ENCODE results near the gene GLMP. TPM values are rescaled to one million over a fixed set of nuclear protein-coding genes. Genes with fewer than 3 reads are reported as not detected.

Gene GLMP
- 100 to 1,000 TPM in 8 of 9 donors, 10 to 100 TPM in 1; 64.2 to 209 (median 146) TPM for total RNA-seq
- polyA plus RNA-seq, result 100 to 1,000 TPM in 1 of 3 donors, 10 to 100 TPM in 2; 49.8 to 134 (median 97.8) TPM
- long read RNA-seq, donor 1, transcript GLMP-201 (6 exons, 1,604 nt), result major isoform, 26 of 54 reads
- long read RNA-seq, donor 1, partial matches to known transcripts, result 21 of 54 reads
- long read RNA-seq, donor 1, other reads (novel, unspliced or antisense), result 0 of 54 reads
- long read RNA-seq, donor 2, transcript GLMP-201 (6 exons, 1,604 nt), result major isoform, 14 of 23 reads
- long read RNA-seq, donor 2, partial matches to known transcripts, result 7 of 23 reads
- long read RNA-seq, donor 2, other reads (novel, unspliced or antisense), result 0 of 23 reads
- long read RNA-seq, donor 3, transcript GLMP-201 (6 exons, 1,604 nt), result major isoform, 17 of 18 reads
- long read RNA-seq, donor 3, partial matches to known transcripts, result 0 of 18 reads
- long read RNA-seq, donor 3, other reads (novel, unspliced or antisense), result 0 of 18 reads
- long read RNA-seq, donor 4, transcript GLMP-215 (5 exons, 1,364 nt), result minor isoform, 5 of 109 reads
- long read RNA-seq, donor 4, transcript GLMP-201 (6 exons, 1,604 nt), result major isoform, 78 of 109 reads
- long read RNA-seq, donor 4, partial matches to known transcripts, result 9 of 109 reads
- long read RNA-seq, donor 4, other reads (novel, unspliced or antisense), result 16 of 109 reads
- long read RNA-seq, donor 5, transcript GLMP-201 (6 exons, 1,604 nt), result major isoform, 113 of 175 reads
- long read RNA-seq, donor 5, transcript GLMP-215 (5 exons, 1,364 nt), result minor isoform, 14 of 175 reads
- long read RNA-seq, donor 5, partial matches to known transcripts, result 13 of 175 reads
- long read RNA-seq, donor 5, other reads (novel, unspliced or antisense), result 28 of 175 reads
- long read RNA-seq, donor 6, transcript GLMP-215 (5 exons, 1,364 nt), result minor isoform, 6 of 45 reads
- long read RNA-seq, donor 6, transcript GLMP-201 (6 exons, 1,604 nt), result major isoform, 26 of 45 reads
- long read RNA-seq, donor 6, partial matches to known transcripts, result 4 of 45 reads
- long read RNA-seq, donor 6, other reads (novel, unspliced or antisense), result 7 of 45 reads
- long read RNA-seq, donor 7, transcript GLMP-201 (6 exons, 1,604 nt), result major isoform, 12 of 21 reads
- long read RNA-seq, donor 7, partial matches to known transcripts, result 5 of 21 reads
- long read RNA-seq, donor 7, other reads (novel, unspliced or antisense), result 0 of 21 reads
- long read RNA-seq, donor 8, transcript GLMP-201 (6 exons, 1,604 nt), result major isoform, 32 of 52 reads
- long read RNA-seq, donor 8, partial matches to known transcripts, result 14 of 52 reads
- long read RNA-seq, donor 8, other reads (novel, unspliced or antisense), result 0 of 52 reads
- long read RNA-seq, donor 9, transcript GLMP-201 (6 exons, 1,604 nt), result major isoform, 17 of 37 reads
- long read RNA-seq, donor 9, partial matches to known transcripts, result 9 of 37 reads
- long read RNA-seq, donor 9, other reads (novel, unspliced or antisense), result 0 of 37 reads
- long read RNA-seq, donor 10, transcript GLMP-201 (6 exons, 1,604 nt), result major isoform, 8 of 8 reads
- long read RNA-seq, donor 10, partial matches to known transcripts, result 0 of 8 reads
- long read RNA-seq, donor 10, other reads (novel, unspliced or antisense), result 0 of 8 reads

GRCh38 chr1:156295391-156295947 is at the start of gene GLMP:
GLMP (minus strand) TSS chr1:156295679; CDS start chr1:156295645, 34 bp downstream.
- 0 to 2% (median 1%) methylated on average over 12 to 17 of the region's 17 CpGs for WGBS, 4 donors
- intact Hi-C loops (cut with DNase I), result no loop called here
- peak; percentile 63 to 81 (median 75) for DNase-seq
- Histone ChIP-seq H3K9me3 (replicated peaks in 1 of 3) (no peaks in the 10 kb centered on the region), H3K27ac (peak within 1 kb of the TSS in 4 of 5 donors; percentile 7 to 75 (median 64)), H3K36me3 (replicated peaks in 1 of 2) (peaks cover 0 to 14% of the 10 kb centered on the region in 2 donors), H3K27me3 (no peaks in the 10 kb centered on the region), H3K4me1 (replicated peaks in 1 of 2) (peaks cover 22 to 36% of the 10 kb centered on the region in 2 donors), H3K4me3 (peak within 1 kb of the TSS; percentile 30 to 90 (median 70))
- TF ChIP-seq CTCF (IDR thresholded peaks at IDR 0.05), result no peak
- TF ChIP-seq POLR2A (IDR thresholded peaks at IDR 0.05), result no peak

GRCh38 chr1:156344409-156344808 is 48.9 kb upstream of the GLMP start:
- Histone ChIP-seq H3K27ac (no peak overlapping the region), H3K4me3 (no peak overlapping the region), H3K27me3 (no peaks in the 10 kb centered on the region), H3K36me3 (replicated peaks in 1 of 2) (no peaks in the 10 kb centered on the region), H3K9me3 (replicated peaks in 1 of 3) (no peaks in the 10 kb centered on the region), H3K4me1 (replicated peaks in 1 of 2) (no peaks in the 10 kb centered on the region)
- intact Hi-C loops (cut with DNase I), result no loop called here
- 67 to 77% (median 75%) methylated on average over 3 of the region's 3 CpGs for WGBS, 4 donors
- no peak for TF ChIP-seq CTCF (IDR thresholded peaks at IDR 0.05)
- TF ChIP-seq POLR2A (IDR thresholded peaks at IDR 0.05), result no peak
- DNase-seq, result no peak

- DNase-seq, result no peak
- no peak overlapping the region for H3K27ac ChIP-seq
- intact Hi-C loops (cut with DNase I), result no loop called here
- 71 to 88% (median 82%) methylated on average over 1 of the region's 1 CpG for WGBS, 4 donors
- no peak overlapping the region for H3K4me3 ChIP-seq
- no peaks in the 10 kb centered on the region for H3K36me3 ChIP-seq (replicated peaks in 1 of 2)
- H3K9me3 ChIP-seq (replicated peaks in 1 of 3), result no peaks in the 10 kb centered on the region
- TF ChIP-seq POLR2A (IDR thresholded peaks at IDR 0.05) (no peak), CTCF (IDR thresholded peaks at IDR 0.05) (no peak)
- no peaks in the 10 kb centered on the region for H3K27me3 ChIP-seq
- H3K4me1 ChIP-seq (replicated peaks in 1 of 2), result no peaks in the 10 kb centered on the region
Measured at GRCh38 chr1:156342166-156342955, 46.9 kb upstream of the GLMP start.
